ENCODE data around the gene GSTM1.
"Not testable (repeated sequence)": the region's sequence is repeated elsewhere in the genome, so short reads cannot be mapped to it uniquely, and the experiment has no call there.

GSTM1 gene

GRCh38 chr1:109704173-109704572 is 16.6 kb downstream of the GSTM1 start:
- no peak for DNase-seq

GRCh38 chr1:109705411-109705810 is 17.8 kb downstream of the GSTM1 start:
- DNase-seq: no peak

GRCh38 chr1:109708949-109709348 is 21.3 kb downstream of the GSTM1 start:
- not testable (repeated sequence) for DNase-seq

- DNase-seq: not testable (repeated sequence)
Measured at GRCh38 chr1:109709822-109710221, 22.2 kb downstream of the GSTM1 start.

- DNase-seq: peak; percentile 0
Measured at GRCh38 chr1:109711593-109712320, 24.1 kb downstream of the GSTM1 start, which contains the start of gene GSTM5. GSTM5 (plus strand) TSS chr1:109712251; CDS start chr1:109712313, 62 bp downstream.

- DNase-seq: peak; percentile 0
Measured at GRCh38 chr1:109712321-109712864, 24.8 kb downstream of the GSTM1 start.

GRCh38 chr1:109713636-109714035 is 26.0 kb downstream of the GSTM1 start:
- DNase-seq: no peak

- no peak for DNase-seq
Measured at GRCh38 chr1:109714661-109715372, 27.2 kb downstream of the GSTM1 start.

- DNase-seq: no peak
Measured at GRCh38 chr1:109716121-109716520, 28.5 kb downstream of the GSTM1 start.

GRCh38 chr1:109716570-109717090 is 29.0 kb downstream of the GSTM1 start:
- DNase-seq: no peak

GRCh38 chr1:109717729-109718128 is 30.1 kb downstream of the GSTM1 start:
- no peak for DNase-seq

- DNase-seq: peak; percentile 35
Measured at GRCh38 chr1:109718495-109718894, 30.9 kb downstream of the GSTM1 start.

- DNase-seq: peak; percentile 62
Measured at GRCh38 chr1:109719337-109719837, 31.8 kb downstream of the GSTM1 start.

GRCh38 chr1:109721042-109721441 is 33.4 kb downstream of the GSTM1 start:
- peak; percentile 35 for DNase-seq

- no peak for DNase-seq
Measured at GRCh38 chr1:109721971-109722370, 34.4 kb downstream of the GSTM1 start.

GRCh38 chr1:109722908-109723691 is 35.5 kb downstream of the GSTM1 start:
- peak; percentile 50 for DNase-seq

- DNase-seq: no peak
Measured at GRCh38 chr1:109724933-109725332, 37.3 kb downstream of the GSTM1 start.

- DNase-seq: no peak
Measured at GRCh38 chr1:109725510-109725909, 37.9 kb downstream of the GSTM1 start.

- DNase-seq: no peak
Measured at GRCh38 chr1:109726007-109726406, 38.4 kb downstream of the GSTM1 start.

- DNase-seq: no peak
Measured at GRCh38 chr1:109726728-109727373, 39.2 kb downstream of the GSTM1 start.

- DNase-seq: no peak
Measured at GRCh38 chr1:109728870-109729269, 41.3 kb downstream of the GSTM1 start.

GRCh38 chr1:109730666-109731065 is 43.0 kb downstream of the GSTM1 start:
- no peak for DNase-seq

Data from EL (cell line).